HAP-1 (cell line): ENCODE results near the gene SIRT5.

Source experiments
- DNase-seq, 2 experiments: peaks; one replicate each; pipeline ENCODE4 v3.0.0-alpha.2; 2016 to 2020; ENCODE audit warnings: low spot score in 2 of 2
- H3K27me3 ChIP-seq: fragments of 250-450 bp; sonication (Bioruptor Pico); 2 replicates; pipeline ENCODE4 v1.5.1; 2020; ENCODE audit warnings: low read depth, mild to moderate bottlenecking, moderate library complexity
- H3K36me3 ChIP-seq: fragments of 250-450 bp; sonication (Bioruptor Pico); replicated peaks from 2 replicates; pipeline ENCODE4 v1.5.1; 2020; ENCODE audit warnings: mild to moderate bottlenecking
- H3K4me1 ChIP-seq: fragments of 250-450 bp; sonication (Bioruptor Pico); 2 replicates; pipeline ENCODE4 v1.5.1; 2020; ENCODE audit warnings: mild to moderate bottlenecking
- H3K4me3 ChIP-seq: fragments of 250-450 bp; sonication (Bioruptor Pico); 2 replicates; pipeline ENCODE4 v1.5.1; 2020; ENCODE audit warnings: mild to moderate bottlenecking, moderate library complexity
- H3K9me3 ChIP-seq: fragments of 250-450 bp; sonication (Bioruptor Pico); 2 replicates; pipeline ENCODE4 v1.5.1; 2020; ENCODE audit warnings: mild to moderate bottlenecking, moderate library complexity
- in situ Hi-C: fragments of 300-500 bp; cut with MboI; formaldehyde crosslinking; loops from 3 replicates; pipeline ENCODE4 v1.14.3; 2020; ENCODE audit warnings: low sequenced_read_pairs, inconsistent platforms, mixed read lengths

Gene SIRT5

DNA sequence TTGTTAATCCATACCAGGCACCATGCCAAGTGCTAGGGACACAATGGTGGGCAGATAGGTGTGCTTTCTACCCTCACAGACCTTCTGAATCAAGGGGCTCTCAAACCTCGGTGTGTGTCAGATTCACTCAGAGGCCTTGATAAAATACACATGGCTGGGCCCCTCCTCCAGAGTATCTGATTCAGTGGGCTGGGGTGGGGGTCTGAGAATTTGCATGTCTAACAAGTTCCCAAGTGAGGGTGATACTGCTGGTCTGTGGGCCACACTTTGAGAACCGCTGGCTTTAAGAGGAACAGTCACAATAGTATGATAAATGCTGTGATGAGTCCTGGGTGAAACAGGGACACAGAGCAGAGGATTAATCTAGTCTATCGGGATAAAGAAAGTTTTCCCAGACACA, 35.8 kb upstream of the SIRT5 start:
- Histone ChIP-seq H3K9me3 (no peaks in the 10 kb centered on the region), H3K27me3 (no peaks in the 10 kb centered on the region), H3K4me1 (no peaks in the 10 kb centered on the region), H3K36me3 (no peaks in the 10 kb centered on the region), H3K4me3 (no peak overlapping the region)
- in situ Hi-C loops: no loop called here
- DNase-seq: no peak

DNA sequence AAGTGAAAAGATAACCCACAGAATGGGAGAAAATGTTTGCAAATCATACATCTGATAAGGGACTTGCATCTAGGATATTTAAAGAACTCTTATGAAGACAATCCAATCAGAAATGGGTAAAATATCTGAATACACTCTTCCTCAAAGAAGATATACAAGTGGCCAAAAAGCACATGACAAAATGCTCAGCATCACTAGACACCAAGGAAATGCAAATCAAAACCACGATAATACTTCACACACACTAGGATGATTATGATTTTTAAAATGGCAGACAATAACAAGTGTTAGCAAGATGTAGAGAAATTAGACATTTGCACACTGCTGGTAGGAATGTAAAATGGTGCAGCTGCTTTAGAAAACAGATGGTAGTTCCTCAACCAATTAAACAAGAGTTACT, 34.8 kb upstream of the SIRT5 start:
- no peaks in the 10 kb centered on the region for H3K27me3 ChIP-seq
- H3K4me1 ChIP-seq: no peaks in the 10 kb centered on the region
- in situ Hi-C loops: no loop called here
- H3K9me3 ChIP-seq: no peaks in the 10 kb centered on the region
- no peaks in the 10 kb centered on the region for H3K36me3 ChIP-seq
- H3K4me3 ChIP-seq: no peak overlapping the region
- no peak for DNase-seq

DNA sequence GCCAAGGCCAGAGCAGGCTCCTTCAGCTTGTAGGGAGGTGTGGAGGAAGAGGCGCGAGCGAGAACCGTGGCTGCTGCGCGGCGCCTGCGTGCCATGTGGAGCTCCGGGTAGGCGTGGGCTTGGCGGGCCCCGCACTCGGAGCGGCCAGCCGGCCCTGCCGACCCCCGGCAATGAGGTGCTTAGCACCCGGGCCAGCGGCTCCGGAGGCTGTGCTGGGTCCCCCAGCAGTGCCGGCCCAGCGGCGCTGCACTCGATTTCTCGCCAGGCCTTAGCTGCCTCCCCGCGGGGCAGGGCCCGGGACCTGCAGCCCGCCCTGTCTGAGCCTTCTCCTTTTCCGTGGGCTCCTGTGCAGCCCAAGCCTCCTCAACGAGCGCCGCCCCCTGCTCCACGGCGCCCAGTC, 32.9 kb upstream of the SIRT5 start:
- in situ Hi-C loops: no loop called here

DNA sequence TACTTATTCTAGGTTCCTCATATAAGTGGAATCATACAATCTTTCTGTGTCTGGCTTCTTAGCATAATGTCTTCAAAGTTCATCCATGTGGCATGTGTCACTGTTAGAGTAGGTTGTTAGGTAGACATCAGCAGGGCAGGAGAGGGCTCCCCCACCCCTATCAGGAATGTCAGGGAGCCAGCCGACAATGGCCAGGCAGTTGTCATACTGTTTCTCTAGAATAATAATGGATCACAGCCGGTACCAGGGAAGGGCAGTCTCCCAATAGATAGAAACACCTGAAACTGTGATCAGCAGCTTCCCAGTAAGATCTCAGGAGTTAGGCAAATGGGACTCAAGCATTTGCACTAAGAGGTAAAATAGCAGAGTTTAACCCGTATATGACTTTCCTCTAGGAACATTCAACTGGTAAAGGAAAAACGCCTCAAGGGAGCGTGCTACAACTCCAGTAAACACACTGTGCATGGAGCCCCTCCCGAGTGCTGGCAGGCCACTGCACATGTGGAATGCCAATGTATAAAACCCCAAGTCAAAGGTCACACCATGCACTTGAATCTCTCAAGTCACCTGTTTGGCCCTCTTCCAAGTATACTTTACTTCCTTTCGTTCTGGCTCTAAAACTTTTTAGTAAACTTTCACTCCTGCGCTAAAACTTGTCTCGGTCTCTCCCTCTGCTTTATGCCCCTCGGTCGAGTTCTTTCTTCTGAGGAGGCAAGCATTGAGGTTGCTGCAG, 29.8 kb upstream of the SIRT5 start:
- in situ Hi-C loops: no loop called here
- no peaks in the 10 kb centered on the region for H3K36me3 ChIP-seq

More for the DNA sequence above, 32.9 kb upstream of the SIRT5 start:
- H3K4me3 ChIP-seq: no peak overlapping the region
- H3K27me3 ChIP-seq: no peaks in the 10 kb centered on the region
- H3K4me1 ChIP-seq: no peaks in the 10 kb centered on the region
- no peaks in the 10 kb centered on the region for H3K36me3 ChIP-seq
- H3K9me3 ChIP-seq: no peaks in the 10 kb centered on the region
- no peak for DNase-seq

DNA sequence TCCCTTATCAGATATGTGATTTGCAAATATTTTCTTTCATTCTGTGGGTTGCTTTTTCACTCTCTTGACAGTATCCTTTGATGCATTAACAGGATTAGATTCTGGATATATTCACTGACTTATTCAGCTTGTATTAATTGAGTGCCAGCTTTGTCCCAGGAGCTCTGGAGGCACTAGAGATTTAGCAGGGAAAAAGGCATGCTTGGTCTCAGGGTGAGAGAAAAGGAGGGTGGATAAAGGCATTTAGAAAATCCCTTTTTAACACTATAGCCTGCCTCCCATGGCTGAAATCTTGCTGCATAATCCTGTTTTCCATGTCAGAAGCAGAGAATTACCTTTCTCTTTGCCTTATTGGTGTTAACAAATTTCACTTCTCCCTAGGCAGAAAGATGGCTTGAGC, 28.5 kb upstream of the SIRT5 start:
- Histone ChIP-seq H3K4me3 (no peak overlapping the region), H3K36me3 (no peaks in the 10 kb centered on the region), H3K4me1 (no peaks in the 10 kb centered on the region), H3K9me3 (no peaks in the 10 kb centered on the region), H3K27me3 (no peaks in the 10 kb centered on the region)
- no peak for DNase-seq
- in situ Hi-C loops: no loop called here

More for the DNA sequence above, 29.8 kb upstream of the SIRT5 start:
- Histone ChIP-seq H3K27me3 (no peaks in the 10 kb centered on the region), H3K4me3 (no peak overlapping the region), H3K4me1 (no peaks in the 10 kb centered on the region), H3K9me3 (no peaks in the 10 kb centered on the region)
- DNase-seq: no peak

DNA sequence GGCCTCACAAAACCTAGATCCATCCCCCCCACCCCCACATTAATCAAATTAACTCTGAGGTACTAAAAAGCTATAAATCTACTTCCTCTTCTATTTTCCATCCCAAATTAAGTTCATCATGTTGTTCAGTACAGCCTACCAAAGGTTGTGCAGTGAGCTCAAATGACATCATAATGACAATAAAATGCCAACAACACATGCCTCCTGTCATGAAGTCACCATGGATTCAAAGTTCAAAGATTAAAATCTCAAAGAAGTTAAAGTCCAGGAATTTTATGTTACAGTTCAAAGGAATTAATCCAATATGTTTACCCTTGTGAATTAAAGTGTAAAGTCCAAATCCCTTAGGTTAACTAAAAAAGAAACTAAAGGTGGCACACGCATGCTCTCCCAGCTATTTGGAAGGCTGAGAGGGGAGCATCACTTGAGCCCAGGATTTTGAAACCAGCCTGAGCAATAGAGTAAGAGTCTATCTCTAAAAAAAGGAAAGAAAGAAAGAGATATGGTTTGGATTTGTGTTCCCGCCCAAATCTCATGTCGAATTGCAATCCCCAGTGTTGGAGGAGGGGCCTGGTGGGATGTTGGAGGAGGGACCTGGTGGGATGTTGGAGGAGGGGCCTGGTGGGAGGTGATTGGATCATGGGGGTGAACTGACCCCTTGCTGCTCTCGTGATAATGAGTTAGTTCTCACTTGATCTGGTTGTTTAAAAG, 25.7 kb upstream of the SIRT5 start:
- in situ Hi-C loops: no loop called here
- H3K36me3 ChIP-seq: no peaks in the 10 kb centered on the region

DNA sequence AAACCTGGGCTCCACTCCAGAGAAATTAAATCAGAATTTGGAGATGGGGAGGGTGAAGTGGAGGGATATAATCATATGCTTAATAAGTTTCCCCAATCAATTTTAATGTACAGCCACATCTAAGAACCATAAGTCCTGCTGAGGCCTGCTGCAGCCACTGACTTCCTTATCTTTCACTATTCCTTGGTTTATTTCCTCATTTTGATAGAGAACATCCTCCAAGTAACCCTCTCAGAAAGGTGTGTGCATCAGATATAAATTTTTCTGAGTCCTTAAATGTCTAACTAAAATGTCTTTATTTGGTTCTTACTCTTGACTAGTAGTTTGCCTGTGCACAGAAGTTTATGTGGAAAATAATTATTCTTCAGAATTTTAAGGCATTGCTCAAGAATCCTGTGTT, 23.7 kb upstream of the SIRT5 start:
- in situ Hi-C loops: no loop called here
- Histone ChIP-seq H3K27me3 (no peaks in the 10 kb centered on the region), H3K4me1 (no peaks in the 10 kb centered on the region), H3K9me3 (no peaks in the 10 kb centered on the region), H3K4me3 (no peak overlapping the region), H3K36me3 (no peaks in the 10 kb centered on the region)
- no peak for DNase-seq

More for the DNA sequence above, 25.7 kb upstream of the SIRT5 start:
- no peaks in the 10 kb centered on the region for H3K9me3 ChIP-seq
- DNase-seq: no peak
- H3K27me3 ChIP-seq: no peaks in the 10 kb centered on the region
- no peak overlapping the region for H3K4me3 ChIP-seq
- no peaks in the 10 kb centered on the region for H3K4me1 ChIP-seq

DNA sequence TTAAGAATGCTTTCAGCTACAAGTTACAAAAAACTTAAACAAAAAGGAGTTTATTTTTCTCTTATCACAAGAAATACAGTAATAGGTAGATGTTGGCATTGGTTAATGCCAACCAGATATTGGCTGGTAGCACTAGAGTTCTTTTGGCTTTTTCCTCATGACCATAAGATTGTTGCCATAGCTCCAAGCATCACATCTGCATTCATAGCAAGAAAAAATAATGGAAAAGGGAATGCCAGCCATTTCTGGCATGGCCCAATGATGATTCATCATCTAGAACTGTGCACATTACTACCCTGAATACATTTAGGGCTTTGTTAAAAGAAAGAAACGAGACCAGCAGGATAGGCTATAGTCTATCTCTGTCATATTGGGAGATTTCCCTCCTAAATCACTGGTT, 20.8 kb upstream of the SIRT5 start:
- no peaks in the 10 kb centered on the region for H3K9me3 ChIP-seq
- H3K4me3 ChIP-seq: no peak overlapping the region
- in situ Hi-C loops: no loop called here
- no peaks in the 10 kb centered on the region for H3K36me3 ChIP-seq
- DNase-seq: no peak
- H3K27me3 ChIP-seq: no peaks in the 10 kb centered on the region
- H3K4me1 ChIP-seq: no peaks in the 10 kb centered on the region

DNA sequence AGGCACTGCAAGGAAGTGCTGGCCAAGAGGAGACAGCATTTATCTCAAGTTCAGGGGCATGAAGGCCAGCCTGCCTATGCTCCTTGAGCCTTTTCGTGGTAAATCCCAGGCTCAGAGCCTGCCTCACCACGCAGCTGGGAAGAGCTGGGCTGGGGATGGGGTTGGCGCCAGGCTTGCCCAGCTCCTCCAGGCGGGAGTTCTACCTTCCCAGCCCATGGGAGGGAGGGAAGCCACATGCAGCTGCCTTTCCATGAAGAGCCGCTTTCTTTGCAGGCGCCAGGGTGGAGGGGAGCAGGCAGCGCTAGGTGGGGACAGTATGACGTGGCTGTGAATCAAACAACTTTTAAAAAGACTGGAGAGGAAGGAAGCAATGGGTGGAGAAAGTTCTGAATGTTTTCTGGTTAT, 19.5 kb upstream of the SIRT5 start:
- in situ Hi-C loops: no loop called here
- H3K36me3 ChIP-seq: no peaks in the 10 kb centered on the region
- H3K9me3 ChIP-seq: no peaks in the 10 kb centered on the region
- no peaks in the 10 kb centered on the region for H3K27me3 ChIP-seq
- no peak for DNase-seq
- H3K4me3 ChIP-seq: no peak overlapping the region
- H3K4me1 ChIP-seq: no peaks in the 10 kb centered on the region

DNA sequence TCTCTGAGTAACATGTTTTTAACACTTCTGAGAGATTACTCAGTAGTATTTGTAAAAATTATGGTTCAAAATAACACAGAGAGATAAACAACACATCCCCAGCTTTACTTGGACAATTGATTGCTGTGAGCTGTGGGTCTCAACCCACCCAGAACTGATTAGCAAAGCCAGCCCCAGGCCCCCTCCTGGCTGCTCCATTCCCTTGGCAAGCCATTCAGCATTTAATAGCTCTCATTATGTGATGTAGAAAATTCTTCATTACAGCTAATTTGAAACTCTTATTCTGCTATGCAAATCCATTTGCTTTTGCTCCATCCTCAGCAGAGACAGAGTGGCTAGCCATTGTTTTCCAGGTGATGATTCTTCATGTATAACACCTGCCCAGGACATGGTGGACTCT, 16.6 kb upstream of the SIRT5 start:
- H3K4me3 ChIP-seq: no peak overlapping the region
- no peaks in the 10 kb centered on the region for H3K9me3 ChIP-seq
- no peaks in the 10 kb centered on the region for H3K36me3 ChIP-seq
- H3K27me3 ChIP-seq: no peaks in the 10 kb centered on the region
- in situ Hi-C loops: no loop called here
- no peaks in the 10 kb centered on the region; the same call in 1 of the 2 replicates for H3K4me1 ChIP-seq
- DNase-seq: no peak

DNA sequence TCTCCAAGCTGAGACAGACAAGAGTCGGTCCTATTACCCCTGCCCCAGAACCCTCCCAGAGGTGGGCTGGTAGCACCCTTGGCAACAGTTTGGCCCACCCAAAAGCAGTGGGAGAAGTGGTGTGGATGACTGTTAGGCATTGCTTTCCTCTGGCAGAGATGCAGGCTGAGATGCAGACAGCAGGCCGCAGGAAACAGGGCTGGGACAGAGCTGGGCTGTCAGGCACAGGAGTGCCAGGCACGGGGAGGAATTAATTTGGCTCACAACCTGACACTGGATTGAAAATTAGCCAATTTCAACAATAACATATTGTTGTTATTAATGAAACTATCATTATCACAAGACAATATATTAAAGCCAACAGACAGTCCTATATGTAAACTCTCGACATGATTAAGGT, 15.7 kb upstream of the SIRT5 start:
- H3K4me3 ChIP-seq: no peak overlapping the region
- no peaks in the 10 kb centered on the region; the same call in 1 of the 2 replicates for H3K4me1 ChIP-seq
- no peaks in the 10 kb centered on the region for H3K36me3 ChIP-seq
- in situ Hi-C loops: no loop called here
- DNase-seq: no peak
- H3K9me3 ChIP-seq: no peaks in the 10 kb centered on the region
- H3K27me3 ChIP-seq: no peaks in the 10 kb centered on the region

DNA sequence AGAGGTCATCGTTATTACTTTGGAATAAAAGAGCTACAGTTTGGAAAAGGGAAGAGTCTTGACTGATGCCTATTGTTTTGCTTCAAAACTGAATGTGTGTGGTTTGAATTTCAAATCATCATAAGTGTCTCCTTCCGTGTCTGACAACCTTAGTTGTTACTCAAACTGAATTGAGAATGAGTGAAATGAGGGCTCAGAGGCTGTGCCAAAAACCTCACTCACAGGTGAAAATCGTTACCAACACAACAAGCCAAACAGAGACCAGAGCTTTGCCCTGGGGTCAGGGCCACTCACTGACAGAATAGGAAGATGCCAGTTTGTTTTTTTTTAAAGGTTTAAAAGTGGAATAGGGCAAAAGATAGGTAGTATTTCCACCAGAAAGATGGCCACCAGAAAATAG, 15.2 kb upstream of the SIRT5 start:
- Histone ChIP-seq H3K4me3 (no peak overlapping the region), H3K9me3 (no peaks in the 10 kb centered on the region), H3K4me1 (no peaks in the 10 kb centered on the region; the same call in 1 of the 2 replicates), H3K27me3 (no peaks in the 10 kb centered on the region), H3K36me3 (no peaks in the 10 kb centered on the region)
- no peak for DNase-seq
- in situ Hi-C loops: no loop called here

DNA sequence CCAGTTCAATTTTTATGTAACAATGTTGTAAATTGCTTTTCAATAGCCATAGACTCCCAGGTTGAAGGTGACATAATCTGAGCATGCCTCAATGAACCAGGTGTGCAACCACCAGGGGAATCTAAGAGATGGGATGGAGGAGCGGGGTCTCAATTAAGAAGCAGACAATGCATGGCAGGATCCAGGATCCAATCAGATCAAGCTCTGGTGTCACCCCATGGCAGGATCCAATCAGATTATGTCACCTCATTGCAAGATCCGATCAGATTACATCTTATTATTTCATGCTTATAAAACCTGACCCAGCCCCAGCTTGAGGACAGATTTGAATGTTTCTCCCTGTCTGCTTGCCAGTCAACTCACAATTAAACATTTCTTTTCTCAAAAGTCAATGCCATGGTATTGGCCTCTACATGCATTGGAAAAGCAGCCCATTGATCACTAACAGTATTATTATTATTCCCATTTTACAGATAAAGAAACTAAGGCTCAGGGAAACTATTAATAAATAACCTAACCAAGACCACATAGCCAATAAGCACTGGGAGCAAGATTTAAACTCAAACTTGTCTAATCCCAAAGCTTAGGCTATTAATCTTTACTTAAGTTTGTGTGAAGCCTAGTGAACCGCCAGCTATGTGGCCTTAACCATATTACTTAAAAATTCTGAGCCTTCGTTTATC, 14.3 kb upstream of the SIRT5 start:
- Histone ChIP-seq H3K27me3 (no peaks in the 10 kb centered on the region), H3K9me3 (no peaks in the 10 kb centered on the region), H3K4me3 (no peak overlapping the region), H3K4me1 (no peaks in the 10 kb centered on the region; the same call in 1 of the 2 replicates), H3K36me3 (no peaks in the 10 kb centered on the region)
- in situ Hi-C loops: no loop called here
- no peak for DNase-seq

DNA sequence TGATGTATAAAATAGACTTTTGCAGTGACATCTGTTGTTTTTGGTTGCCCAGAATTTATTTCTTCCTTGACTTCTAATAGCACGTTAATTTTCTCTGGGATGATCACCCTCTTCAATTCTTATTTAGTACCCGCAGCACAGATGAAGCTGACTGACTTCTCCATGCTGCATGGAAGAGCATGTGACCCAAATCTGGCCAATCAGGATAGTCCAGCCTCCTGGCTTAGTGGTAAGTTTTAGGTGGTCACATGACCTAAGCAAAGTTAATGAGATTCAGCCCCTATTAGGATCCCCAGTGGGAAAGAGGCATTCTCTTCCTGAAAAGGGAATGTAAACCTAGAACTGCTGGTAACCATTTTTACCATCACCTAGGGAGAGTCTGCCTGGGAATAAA, 13.8 kb upstream of the SIRT5 start:
- H3K9me3 ChIP-seq: no peaks in the 10 kb centered on the region
- H3K4me3 ChIP-seq: no peak overlapping the region
- H3K27me3 ChIP-seq: no peaks in the 10 kb centered on the region
- no peaks in the 10 kb centered on the region; the same call in 1 of the 2 replicates for H3K4me1 ChIP-seq
- no peak for DNase-seq
- H3K36me3 ChIP-seq: no peaks in the 10 kb centered on the region
- in situ Hi-C loops: no loop called here
